Measurements from ENCODE around the gene IRX2. TPM values are rescaled to one million over a fixed set of nuclear protein-coding genes. Genes with fewer than 3 reads are reported as not detected.

Gene IRX2
- total RNA-seq, 1 experiment from 2014 or later: 0.10 TPM

GRCh38 chr5:2762744-2763532 lies 11.5 kb upstream of the IRX2 start:
- H3K4me1 ChIP-seq (ENCODE audit: control insufficient read depth, insufficient read depth, low read length): no peaks in the 10 kb centered on the region
- ATAC-seq: no peak
- TF ChIP-seq, protein P1, sequence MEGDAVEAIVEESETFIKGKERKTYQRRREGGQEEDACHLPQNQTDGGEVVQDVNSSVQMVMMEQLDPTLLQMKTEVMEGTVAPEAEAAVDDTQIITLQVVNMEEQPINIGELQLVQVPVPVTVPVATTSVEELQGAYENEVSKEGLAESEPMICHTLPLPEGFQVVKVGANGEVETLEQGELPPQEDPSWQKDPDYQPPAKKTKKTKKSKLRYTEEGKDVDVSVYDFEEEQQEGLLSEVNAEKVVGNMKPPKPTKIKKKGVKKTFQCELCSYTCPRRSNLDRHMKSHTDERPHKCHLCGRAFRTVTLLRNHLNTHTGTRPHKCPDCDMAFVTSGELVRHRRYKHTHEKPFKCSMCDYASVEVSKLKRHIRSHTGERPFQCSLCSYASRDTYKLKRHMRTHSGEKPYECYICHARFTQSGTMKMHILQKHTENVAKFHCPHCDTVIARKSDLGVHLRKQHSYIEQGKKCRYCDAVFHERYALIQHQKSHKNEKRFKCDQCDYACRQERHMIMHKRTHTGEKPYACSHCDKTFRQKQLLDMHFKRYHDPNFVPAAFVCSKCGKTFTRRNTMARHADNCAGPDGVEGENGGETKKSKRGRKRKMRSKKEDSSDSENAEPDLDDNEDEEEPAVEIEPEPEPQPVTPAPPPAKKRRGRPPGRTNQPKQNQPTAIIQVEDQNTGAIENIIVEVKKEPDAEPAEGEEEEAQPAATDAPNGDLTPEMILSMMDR (IDR thresholded peaks at IDR 0.05): no peak
- TF ChIP-seq POLR2AphosphoS5 (IDR thresholded peaks at IDR 0.05; ENCODE audit: low read depth, low read length): no peak
- no peak for TF ChIP-seq TCF7L2 (IDR thresholded peaks at IDR 0.05; ENCODE audit: low read depth, low read length)
- no peak for TF ChIP-seq SIN3A (IDR thresholded peaks at IDR 0.05; ENCODE audit: borderline replicate concordance, insufficient read depth, low read depth, low read length)
- TF ChIP-seq, protein P2, sequence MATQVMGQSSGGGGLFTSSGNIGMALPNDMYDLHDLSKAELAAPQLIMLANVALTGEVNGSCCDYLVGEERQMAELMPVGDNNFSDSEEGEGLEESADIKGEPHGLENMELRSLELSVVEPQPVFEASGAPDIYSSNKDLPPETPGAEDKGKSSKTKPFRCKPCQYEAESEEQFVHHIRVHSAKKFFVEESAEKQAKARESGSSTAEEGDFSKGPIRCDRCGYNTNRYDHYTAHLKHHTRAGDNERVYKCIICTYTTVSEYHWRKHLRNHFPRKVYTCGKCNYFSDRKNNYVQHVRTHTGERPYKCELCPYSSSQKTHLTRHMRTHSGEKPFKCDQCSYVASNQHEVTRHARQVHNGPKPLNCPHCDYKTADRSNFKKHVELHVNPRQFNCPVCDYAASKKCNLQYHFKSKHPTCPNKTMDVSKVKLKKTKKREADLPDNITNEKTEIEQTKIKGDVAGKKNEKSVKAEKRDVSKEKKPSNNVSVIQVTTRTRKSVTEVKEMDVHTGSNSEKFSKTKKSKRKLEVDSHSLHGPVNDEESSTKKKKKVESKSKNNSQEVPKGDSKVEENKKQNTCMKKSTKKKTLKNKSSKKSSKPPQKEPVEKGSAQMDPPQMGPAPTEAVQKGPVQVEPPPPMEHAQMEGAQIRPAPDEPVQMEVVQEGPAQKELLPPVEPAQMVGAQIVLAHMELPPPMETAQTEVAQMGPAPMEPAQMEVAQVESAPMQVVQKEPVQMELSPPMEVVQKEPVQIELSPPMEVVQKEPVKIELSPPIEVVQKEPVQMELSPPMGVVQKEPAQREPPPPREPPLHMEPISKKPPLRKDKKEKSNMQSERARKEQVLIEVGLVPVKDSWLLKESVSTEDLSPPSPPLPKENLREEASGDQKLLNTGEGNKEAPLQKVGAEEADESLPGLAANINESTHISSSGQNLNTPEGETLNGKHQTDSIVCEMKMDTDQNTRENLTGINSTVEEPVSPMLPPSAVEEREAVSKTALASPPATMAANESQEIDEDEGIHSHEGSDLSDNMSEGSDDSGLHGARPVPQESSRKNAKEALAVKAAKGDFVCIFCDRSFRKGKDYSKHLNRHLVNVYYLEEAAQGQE (IDR thresholded peaks at IDR 0.05; ENCODE audit: insufficient read depth in 1 of 2, low read depth in 2 of 2, low read length in 1 of 2): no peak
- H3K4me3 ChIP-seq (ENCODE audit: low read depth in 2 of 2, low read length in 2 of 2): no peak overlapping the region
- ChIA-PET POLR2A (no interaction called here), CTCF (no interaction called here)
- H3K9me3 ChIP-seq (ENCODE audit: control insufficient read depth, insufficient read depth, low read depth, low read length): no peaks in the 10 kb centered on the region
- H3K27ac ChIP-seq (ENCODE audit: low read length): no peak overlapping the region
- DNase-seq (ENCODE audit: low read depth, low spot score): no peak
- H3K27me3 ChIP-seq (ENCODE audit: control insufficient read depth, insufficient read depth, low read length): no peaks in the 10 kb centered on the region; the same call in 1 of the 2 replicates
- H3K36me3 ChIP-seq (ENCODE audit: control insufficient read depth, insufficient read depth, low read length): no peaks in the 10 kb centered on the region
- no TSS peak for BruUV-seq (replicated peaks)
- intact Hi-C loops (cut with micrococcal nuclease; ENCODE audit: unreplicated experiment): no loop called here
- in situ Hi-C loops (cut with HindIII; ENCODE audit: low pct_unique_long_range_greater_than_20kb, low sequenced_read_pairs): no loop called here

DNA sequence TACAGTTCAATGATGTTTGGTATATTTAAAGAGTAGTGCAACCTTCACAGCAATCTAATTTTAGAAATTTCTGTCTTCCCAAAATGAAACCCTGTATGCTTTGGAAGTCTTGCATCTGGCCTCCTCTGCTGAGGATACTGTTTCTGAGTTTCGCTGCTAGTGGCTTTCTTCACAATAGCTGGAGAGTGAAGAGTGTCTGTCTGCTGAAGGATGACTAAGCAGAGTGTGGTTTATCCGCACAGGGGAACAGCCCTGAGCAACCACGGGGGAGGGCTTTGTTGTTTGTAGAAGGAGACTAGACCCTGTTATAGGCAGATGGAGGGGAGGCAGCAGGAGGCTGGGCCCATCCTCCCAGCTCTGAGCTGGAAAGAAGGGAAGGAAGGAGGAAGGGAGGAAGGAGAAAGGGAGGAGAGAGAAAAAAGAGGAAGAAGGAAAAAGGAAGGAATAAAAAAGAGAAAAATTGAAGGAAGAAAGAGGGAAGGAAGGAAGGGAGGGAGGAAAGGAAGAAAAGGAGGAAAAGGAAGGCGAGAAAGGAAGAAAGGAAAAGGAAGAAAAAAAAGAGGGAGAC lies 10.5 kb upstream of the IRX2 start:
- H3K4me3 ChIP-seq (ENCODE audit: low read depth in 2 of 2, low read length in 2 of 2): no peak overlapping the region
- TF ChIP-seq, protein P2 (IDR thresholded peaks at IDR 0.05; ENCODE audit: insufficient read depth in 1 of 2, low read depth in 2 of 2, low read length in 1 of 2): no peak
- TF ChIP-seq SIN3A (IDR thresholded peaks at IDR 0.05; ENCODE audit: borderline replicate concordance, insufficient read depth, low read depth, low read length): no peak
- no peak for TF ChIP-seq POLR2AphosphoS5 (IDR thresholded peaks at IDR 0.05; ENCODE audit: low read depth, low read length)
- TF ChIP-seq, protein P1 (IDR thresholded peaks at IDR 0.05): no peak
- no peak for TF ChIP-seq TCF7L2 (IDR thresholded peaks at IDR 0.05; ENCODE audit: low read depth, low read length)
- H3K27ac ChIP-seq (ENCODE audit: low read length): no peak overlapping the region
- no peak for DNase-seq (ENCODE audit: low read depth, low spot score)
- H3K9me3 ChIP-seq (ENCODE audit: control insufficient read depth, insufficient read depth, low read depth, low read length): no peaks in the 10 kb centered on the region
- H3K4me1 ChIP-seq (ENCODE audit: control insufficient read depth, insufficient read depth, low read length): no peaks in the 10 kb centered on the region
- POLR2A ChIA-PET: no interaction called here
- no peak for ATAC-seq
- intact Hi-C loops (cut with micrococcal nuclease; ENCODE audit: unreplicated experiment): no loop called here
- in situ Hi-C loops (cut with HindIII; ENCODE audit: low pct_unique_long_range_greater_than_20kb, low sequenced_read_pairs): no loop called here
- H3K36me3 ChIP-seq (ENCODE audit: control insufficient read depth, insufficient read depth, low read length): no peaks in the 10 kb centered on the region
- no peaks in the 10 kb centered on the region; the same call in 1 of the 2 replicates for H3K27me3 ChIP-seq (ENCODE audit: control insufficient read depth, insufficient read depth, low read length)
- no TSS peak for BruUV-seq (replicated peaks)
- CTCF ChIA-PET: no interaction called here
